ENCODE results near the gene HTT.

DNA sequence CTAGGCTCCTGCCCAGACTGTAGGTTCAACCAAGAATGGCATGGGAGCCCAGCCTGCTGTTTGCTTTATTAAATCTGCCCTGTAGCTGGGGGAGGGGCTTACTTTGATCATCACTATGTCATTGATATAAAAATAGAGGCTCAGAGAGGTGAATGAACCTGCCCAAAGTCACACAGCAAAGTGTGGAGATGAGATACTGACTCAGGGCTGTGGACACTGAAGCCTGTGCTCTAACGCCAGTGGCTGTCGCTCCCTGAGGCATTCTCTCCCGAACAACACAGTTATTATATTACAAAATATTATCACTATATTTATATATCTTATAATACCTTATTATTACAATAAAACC is 178.0 kb downstream of the HTT start:
- TF ChIP-seq POLR2AphosphoS5 (IDR thresholded peaks at IDR 0.05; ENCODE audit: borderline replicate concordance, low read depth, low read length) (no peak), EZH2 (IDR thresholded peaks at IDR 0.05) (no peak)
